Measurements from ENCODE around the gene SYTL2.
A peak's percentile ranks its signal among the peaks of the same experiment; 100 is the strongest.

SYTL2 gene

DNA sequence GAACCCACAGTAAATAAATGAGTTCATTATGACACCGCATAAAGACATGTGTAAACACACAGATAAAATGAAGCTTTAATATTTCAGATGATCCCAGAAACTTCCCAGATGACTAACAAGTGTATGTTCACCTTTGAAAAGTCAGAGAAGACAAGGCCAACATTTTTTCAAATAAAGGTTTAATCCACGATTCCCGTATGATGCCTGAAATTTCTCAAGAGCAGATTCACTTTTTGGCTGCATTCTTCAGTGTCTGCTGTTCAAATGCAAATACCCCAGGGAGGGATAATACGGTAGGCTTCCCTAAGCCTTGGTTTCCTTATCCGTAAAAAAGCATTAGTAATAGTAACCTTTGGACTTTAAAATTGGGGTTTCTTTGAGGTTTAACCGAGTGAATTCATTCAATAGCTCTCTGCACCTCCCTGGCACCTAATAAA, 62.5 kb downstream of the SYTL2 start:
- DNase-seq (ENCODE audit: low read depth) = peak; percentile 56
- no peak overlapping the region for H3K4me3 ChIP-seq (ENCODE audit: low read depth, low read length)

DNA sequence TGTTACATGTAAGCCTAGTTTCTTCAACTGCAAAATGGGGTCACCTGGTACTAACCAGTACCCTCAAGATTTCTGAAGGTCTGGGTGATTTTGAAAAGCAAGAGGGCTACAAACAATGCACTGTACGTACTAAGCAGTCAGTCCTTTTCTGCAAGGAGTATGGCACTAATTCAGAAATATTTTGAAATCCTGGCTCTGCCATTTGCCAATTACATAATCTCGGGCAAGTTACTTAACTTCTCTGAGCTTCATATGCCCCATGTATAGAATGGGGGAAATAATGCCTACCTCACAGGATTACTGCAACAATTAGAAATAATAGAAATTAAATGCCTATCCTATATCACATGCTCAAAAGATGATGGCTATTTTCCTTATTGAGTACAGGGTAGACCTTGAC, 64.3 kb downstream of the SYTL2 start:
- no peak for DNase-seq (ENCODE audit: low read depth)
- H3K4me3 ChIP-seq (ENCODE audit: low read depth, low read length) = no peak overlapping the region

DNA sequence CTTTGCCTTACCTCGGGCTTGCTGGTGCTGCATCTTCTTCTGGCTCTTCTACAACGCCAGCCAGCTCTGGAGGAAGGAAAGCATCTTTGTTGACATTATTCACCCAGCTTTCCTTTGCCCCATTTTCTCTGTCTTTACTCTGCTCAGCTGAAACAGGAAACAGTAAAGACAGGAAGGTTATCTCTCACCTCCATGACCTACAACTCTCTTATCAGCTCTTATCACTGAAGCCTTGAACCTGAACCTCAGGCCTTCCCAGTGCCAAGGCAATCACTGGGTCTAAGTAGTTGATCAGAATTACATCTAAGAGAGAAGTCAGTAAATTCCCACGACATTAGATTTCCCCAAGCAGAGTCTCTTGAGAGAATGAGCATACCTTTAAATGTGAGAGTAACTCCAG, 65.3 kb downstream of the SYTL2 start:
- no peak overlapping the region for H3K4me3 ChIP-seq (ENCODE audit: low read depth, low read length)
- DNase-seq (ENCODE audit: low read depth) = no peak

DNA sequence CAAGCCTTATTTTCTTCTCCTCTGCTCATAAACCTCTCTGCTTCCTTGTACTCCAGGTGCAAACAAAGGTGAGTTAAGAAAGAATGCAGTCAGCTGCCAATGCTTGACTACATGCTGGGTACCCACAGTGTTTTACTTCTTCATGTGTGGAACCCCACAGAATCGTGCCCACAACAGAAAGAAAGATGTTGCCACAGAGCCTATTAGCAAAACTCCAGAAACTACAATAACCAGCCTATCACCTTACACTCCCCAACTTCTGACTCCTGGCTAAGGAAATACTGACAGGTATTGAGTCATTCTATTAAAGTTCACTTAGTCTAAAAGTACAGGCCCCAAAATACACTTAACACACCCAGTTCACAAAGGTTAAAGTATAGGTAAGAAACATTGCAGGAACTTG, 68.1 kb downstream of the SYTL2 start:
- H3K4me3 ChIP-seq (ENCODE audit: low read depth, low read length) = no peak overlapping the region
- DNase-seq (ENCODE audit: low read depth) = no peak

- no peak overlapping the region for H3K4me3 ChIP-seq (ENCODE audit: low read depth, low read length)
- no peak for DNase-seq (ENCODE audit: low read depth)
Measured at GRCh38 chr11:85742348-85742747, 68.6 kb downstream of the SYTL2 start.

- no peak overlapping the region for H3K4me3 ChIP-seq (ENCODE audit: low read depth, low read length)
- no peak for DNase-seq (ENCODE audit: low read depth)
Measured at GRCh38 chr11:85740481-85741400, 70.2 kb downstream of the SYTL2 start.

DNA sequence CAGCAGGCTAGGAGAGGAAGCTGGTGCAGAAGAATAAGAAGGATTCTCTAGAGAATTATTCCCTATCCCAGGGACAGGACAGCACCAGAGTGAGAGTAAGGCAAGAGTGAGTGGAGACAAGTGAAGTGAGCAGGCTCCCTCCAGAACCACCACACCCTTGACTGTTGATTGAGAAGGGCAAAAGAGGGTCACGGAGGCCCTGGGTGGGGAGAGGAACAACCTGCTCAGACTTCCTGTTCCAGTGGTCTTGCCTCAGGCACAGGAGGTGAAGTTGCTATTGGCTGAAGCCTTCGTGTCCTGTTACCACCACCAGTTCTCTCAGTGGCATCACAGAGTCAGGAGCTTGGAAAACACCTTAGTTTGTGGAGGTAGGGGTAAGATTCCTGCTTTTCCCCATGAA, 73.2 kb downstream of the SYTL2 start:
- no peak overlapping the region for H3K4me3 ChIP-seq (ENCODE audit: low read depth, low read length)
- no peak for DNase-seq (ENCODE audit: low read depth)

DNA sequence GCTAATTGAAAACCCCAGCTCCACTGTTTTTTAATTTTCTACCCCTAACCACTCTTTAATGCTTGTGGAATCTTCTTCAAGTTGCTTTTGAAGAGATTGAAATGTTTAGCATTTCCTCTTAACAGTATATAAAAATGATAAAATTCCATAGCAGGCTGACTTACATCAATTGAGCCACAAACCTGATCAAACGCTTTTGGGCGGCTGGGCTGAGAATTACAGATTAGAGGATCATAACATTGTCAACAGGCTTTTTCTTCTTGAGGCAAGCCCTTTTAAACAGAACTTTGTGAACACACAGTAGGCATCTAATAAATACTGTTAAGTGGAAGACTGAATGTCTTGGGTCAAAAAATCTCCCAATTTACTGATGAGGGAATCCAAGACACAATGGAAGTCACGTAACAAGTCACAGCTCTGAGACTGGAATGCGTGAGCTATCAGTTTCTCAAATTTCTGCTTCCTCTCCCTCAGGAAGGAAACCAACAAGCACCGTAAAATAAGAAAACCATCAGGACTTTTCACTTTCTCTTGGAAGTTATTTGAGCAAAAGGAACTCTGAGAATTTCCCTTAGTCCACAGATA, 75.0 kb downstream of the SYTL2 start:
- DNase-seq (ENCODE audit: low read depth) = no peak
- no peak overlapping the region for H3K4me3 ChIP-seq (ENCODE audit: low read depth, low read length)

- DNase-seq (ENCODE audit: low read depth) = no peak
Measured at GRCh38 chr11:85732965-85733364, 78.0 kb downstream of the SYTL2 start.

GRCh38 chr11:85726381-85726780, 84.6 kb downstream of the SYTL2 start:
- DNase-seq (ENCODE audit: low read depth) = no peak

More at GRCh38 chr11:85732965-85733364, 78.0 kb downstream of the SYTL2 start:
- H3K4me3 ChIP-seq (ENCODE audit: low read depth, low read length) = no peak overlapping the region

GRCh38 chr11:85725510-85726258, 85.3 kb downstream of the SYTL2 start:
- peak; percentile 71 for DNase-seq (ENCODE audit: low read depth)
- H3K4me3 ChIP-seq (ENCODE audit: low read depth, low read length) = no peak overlapping the region

More at GRCh38 chr11:85726381-85726780, 84.6 kb downstream of the SYTL2 start:
- no peak overlapping the region for H3K4me3 ChIP-seq (ENCODE audit: low read depth, low read length)

- DNase-seq (ENCODE audit: low read depth) = no peak
- H3K4me3 ChIP-seq (ENCODE audit: low read depth, low read length) = no peak overlapping the region
Measured at GRCh38 chr11:85724748-85725465, 86.0 kb downstream of the SYTL2 start.

DNA sequence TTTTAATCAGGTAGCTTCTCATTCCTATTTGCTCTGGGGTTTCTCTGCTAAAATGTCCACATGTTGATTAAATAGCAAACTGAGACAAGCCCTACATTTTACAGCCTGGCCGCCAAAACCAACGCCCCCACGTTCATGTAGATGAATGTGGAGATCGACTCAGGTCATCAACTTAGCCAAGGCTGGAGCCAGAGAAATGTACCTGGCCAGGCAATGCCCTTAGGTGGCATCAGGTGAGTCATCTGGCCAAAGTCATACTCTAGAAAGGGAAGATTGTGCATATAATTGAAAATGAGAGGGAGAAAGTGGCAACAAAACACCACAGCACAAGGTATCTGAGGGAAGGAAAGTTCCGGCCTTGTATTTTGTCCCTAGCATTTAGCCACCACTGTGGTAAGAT, 87.9 kb downstream of the SYTL2 start:
- no peak for DNase-seq (ENCODE audit: low read depth)
- no peak overlapping the region for H3K4me3 ChIP-seq (ENCODE audit: low read depth, low read length)

- no peak for DNase-seq (ENCODE audit: low read depth)
- no peak overlapping the region for H3K4me3 ChIP-seq (ENCODE audit: low read depth, low read length)
Measured at GRCh38 chr11:85721191-85721590, 89.8 kb downstream of the SYTL2 start.

DNA sequence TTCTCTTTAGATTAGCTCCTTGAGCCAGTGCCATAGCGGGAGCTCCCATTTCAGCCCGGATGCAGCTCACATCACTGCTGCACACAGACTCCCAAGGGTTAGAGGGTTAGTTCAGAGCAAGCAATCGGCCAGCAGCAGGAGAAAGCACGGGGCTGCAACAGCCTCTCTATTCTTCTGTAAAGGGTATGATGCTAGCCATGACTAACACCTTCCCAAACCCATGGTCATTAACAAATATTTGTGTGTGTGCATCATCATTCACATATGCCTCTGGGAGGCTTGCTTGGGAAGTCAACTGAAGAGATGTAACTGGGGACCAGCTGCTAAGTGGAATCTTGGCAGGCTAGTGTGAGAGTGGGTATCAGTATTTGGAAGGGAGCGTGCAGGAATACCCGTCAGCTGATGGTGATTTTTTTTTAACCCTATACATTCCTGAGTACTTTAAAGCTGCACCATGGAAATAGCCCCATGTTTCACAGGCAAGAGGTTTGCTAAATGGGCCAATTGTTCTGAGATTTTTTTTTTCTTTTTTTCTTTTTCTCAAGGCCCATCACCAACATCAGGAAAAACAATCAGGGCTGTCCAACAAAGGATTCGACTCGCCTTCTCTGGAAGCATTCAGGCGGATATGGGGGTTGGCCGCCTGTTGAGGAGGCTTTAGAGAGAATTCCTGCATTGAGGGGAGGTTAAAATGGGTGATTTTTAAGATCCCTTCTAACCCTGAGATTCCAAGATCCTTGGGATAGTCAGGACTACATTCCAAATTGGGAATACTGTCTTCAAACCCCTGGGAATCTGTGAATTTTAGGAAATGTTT, 91.7 kb downstream of the SYTL2 start:
- DNase-seq (ENCODE audit: low read depth) = peak; percentile 96
- H3K4me3 ChIP-seq (ENCODE audit: low read depth, low read length) = peak overlapping the region; percentile 35

DNA sequence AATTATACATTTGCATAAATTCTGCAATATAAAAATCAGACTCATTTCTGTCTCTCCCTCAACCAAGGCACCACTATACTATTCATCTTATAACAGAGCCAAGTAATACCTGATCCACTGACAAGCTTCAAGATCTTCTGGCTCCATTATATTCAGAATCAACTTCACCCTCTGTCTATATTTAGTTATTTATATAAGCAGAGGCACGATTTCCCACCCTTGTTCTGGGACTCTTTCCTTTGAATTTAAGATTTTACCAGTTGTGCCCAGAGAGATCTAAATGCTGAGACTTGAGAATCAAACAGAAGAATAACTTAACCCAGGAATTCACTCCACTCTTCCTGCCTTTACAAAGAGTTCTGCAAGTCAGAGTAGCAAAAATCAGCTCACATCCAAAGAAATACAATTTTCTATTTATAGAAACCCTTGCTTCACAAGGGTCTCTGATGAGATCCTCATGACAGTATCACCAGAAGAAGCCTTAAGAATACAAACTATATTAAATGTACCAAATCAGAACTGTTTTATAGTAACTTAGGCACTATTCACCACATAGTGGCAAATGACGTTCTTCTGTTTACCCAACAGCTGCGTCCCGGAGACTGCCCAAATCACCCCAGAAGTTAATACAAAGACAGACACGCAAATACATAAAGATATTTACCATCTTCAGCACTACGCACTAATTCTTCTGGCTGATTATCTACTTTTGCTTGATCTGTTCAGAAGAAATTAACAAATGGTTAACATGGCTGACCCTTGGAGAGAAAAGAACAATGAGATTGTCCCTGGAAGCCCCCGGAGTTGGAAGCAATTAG, 92.6 kb downstream of the SYTL2 start:
- no peak for DNase-seq (ENCODE audit: low read depth)
- H3K4me3 ChIP-seq (ENCODE audit: low read depth, low read length) = peak overlapping the region; percentile 35

DNA sequence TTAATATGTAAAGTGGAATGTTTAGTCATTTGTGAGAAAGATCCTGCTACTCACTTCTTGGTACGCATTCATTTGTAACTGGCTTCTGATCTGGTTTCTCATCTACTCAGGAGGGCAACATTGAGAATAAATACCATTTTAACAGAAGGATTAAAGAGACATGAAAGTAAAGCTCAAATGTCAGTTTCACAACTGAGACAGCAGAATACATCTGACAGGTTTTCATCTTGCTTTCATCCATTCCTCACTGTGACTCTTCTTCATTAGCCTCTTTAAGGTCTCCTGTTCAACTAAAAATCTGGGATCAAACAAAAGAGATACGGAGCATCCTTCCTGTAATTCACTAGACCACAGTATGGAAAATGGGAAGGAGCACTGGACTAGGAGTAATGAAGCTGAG, 93.5 kb downstream of the SYTL2 start:
- DNase-seq (ENCODE audit: low read depth) = no peak
- peak overlapping the region; percentile 13 for H3K4me3 ChIP-seq (ENCODE audit: low read depth, low read length)

- no peak for DNase-seq (ENCODE audit: low read depth)
Measured at GRCh38 chr11:85712953-85713352, 98.0 kb downstream of the SYTL2 start.

More at GRCh38 chr11:85712953-85713352, 98.0 kb downstream of the SYTL2 start:
- no peak overlapping the region for H3K4me3 ChIP-seq (ENCODE audit: low read depth, low read length)

All from skeletal muscle cell (primary cell).